Measurements from ENCODE around the gene L3MBTL2. TPM values are rescaled to one million over a fixed set of nuclear protein-coding genes. Genes with fewer than 3 reads are reported as not detected.

The L3MBTL2 gene
- total and polyA plus RNA-seq, 2 of the 13 experiments (the other 11 are each of a cell fraction or from before 2014, with no cell fraction given): 13.8 to 33.7 TPM

- TF ChIP-seq THRA (CRISPR knock-in tag; IDR thresholded peaks at IDR 0.05; ENCODE audit: borderline replicate concordance): peak; percentile 57; the same call in 1 of the 2 replicates
- peak; percentile 68; the same call in 1 of the 2 replicates for TF ChIP-seq ZMYM4 (CRISPR knock-in tag; IDR thresholded peaks at IDR 0.05)
- peak; percentile 94 for TF ChIP-seq ZNF891 (CRISPR knock-in tag; IDR thresholded peaks at IDR 0.05)
- 0 out of 2 replicates have a peak, but pooled peaks have one; percentile 32 for TF ChIP-seq ZXDC (CRISPR knock-in tag; IDR thresholded peaks at IDR 0.05)
- TF ChIP-seq ZFP36L1 (CRISPR knock-in tag; IDR thresholded peaks at IDR 0.05): no peak
- TF ChIP-seq IRF2 (CRISPR knock-in tag; IDR thresholded peaks at IDR 0.05): peak; percentile 79; the same call in 1 of the 2 replicates
- TF ChIP-seq ZNF766 (CRISPR knock-in tag; IDR thresholded peaks at IDR 0.05; ENCODE audit: borderline replicate concordance): peak; percentile 47; the same call in 1 of the 2 replicates
- no peak for TF ChIP-seq MTF2 (CRISPR knock-in tag; IDR thresholded peaks at IDR 0.05; ENCODE audit: borderline replicate concordance)
- TF ChIP-seq SOX6 (IDR thresholded peaks at IDR 0.05): no peak
- TF ChIP-seq SOX6 (CRISPR knock-in tag; IDR thresholded peaks at IDR 0.05): 0 out of 2 replicates have a peak, but pooled peaks have one; percentile 25
- TF ChIP-seq ZNF318 (CRISPR knock-in tag; IDR thresholded peaks at IDR 0.05): no peak
- TF ChIP-seq ZBTB38 (CRISPR knock-in tag; IDR thresholded peaks at IDR 0.05): peak; percentile 34; the same call in 1 of the 2 replicates
- peak; percentile 29; the same call in 1 of the 2 replicates for TF ChIP-seq ZNF768 (CRISPR knock-in tag; IDR thresholded peaks at IDR 0.05)
- TF ChIP-seq DNMT3B (CRISPR knock-in tag; conservative IDR thresholded peaks at IDR 0.05): peak; percentile 71; the same call in 1 of the 2 replicates
- TF ChIP-seq DRAP1 (CRISPR knock-in tag; IDR thresholded peaks at IDR 0.05): peak; percentile 79
- TF ChIP-seq ELF3 (CRISPR knock-in tag; IDR thresholded peaks at IDR 0.05): peak; percentile 82
These were observed at the start of gene L3MBTL2 (continued) for GRCh38 chr22:41204992-41205900.
